Skeletal muscle tissue (tissue), 4 donors: ENCODE results near the gene VWDE. TPM values are rescaled to one million over a fixed set of nuclear protein-coding genes. Genes with fewer than 3 reads are reported as not detected.
"Not testable (repeated sequence)": the region's sequence is repeated elsewhere in the genome, so short reads cannot be mapped to it uniquely, and the experiment has no call there.

Experiments used
- H3K27ac ChIP-seq: one replicate; pipeline ENCODE4 v1.7.0; 2013; ENCODE audit warnings: mild to moderate bottlenecking, low read depth, low read length, inconsistent platforms
- H3K27me3 ChIP-seq, 3 donors: one replicate each; pipeline ENCODE4 v1.7.0; 2013; ENCODE audit warnings: low read length in 3 of 3; ENCODE audit not compliant: control insufficient read depth in 3 of 3, insufficient read depth in 3 of 3
- H3K36me3 ChIP-seq, 3 donors: one replicate each; pipeline ENCODE4 v1.7.0; 2013; ENCODE audit warnings: low read length in 3 of 3; ENCODE audit not compliant: control insufficient read depth in 3 of 3, insufficient read depth in 3 of 3
- H3K4me1 ChIP-seq, 3 donors: one replicate each; pipeline ENCODE4 v1.7.0; 2013; ENCODE audit warnings: low read length in 3 of 3, mild to moderate bottlenecking in 3 of 3; ENCODE audit not compliant: control insufficient read depth in 3 of 3, insufficient read depth in 3 of 3
- H3K4me3 ChIP-seq, 3 donors: one replicate each; pipeline ENCODE4 v1.7.0; 2013; ENCODE audit warnings: low read length in 3 of 3
- H3K9ac ChIP-seq, 3 donors: one replicate each; pipeline ENCODE4 v1.7.0; 2013; ENCODE audit warnings: low read length in 3 of 3, mild to moderate bottlenecking in 3 of 3, moderate library complexity in 2 of 3, low read depth in 1 of 3
- H3K9me3 ChIP-seq, 3 donors: one replicate each; pipeline ENCODE4 v1.7.0; 2013; ENCODE audit warnings: low read length in 3 of 3; ENCODE audit not compliant: control insufficient read depth in 3 of 3
- total RNA-seq: library from RNA; depleted of rRNA; stranded (reverse); fragments of >200 nt; gene quantifications from one replicate; pipeline ENCODE4 v1.2.3, GENCODE V29; 2014
- donor health status: Osteomylitis.

The VWDE gene
- total RNA-seq, 1 donor from 2014 or later = 0.52 TPM

DNA sequence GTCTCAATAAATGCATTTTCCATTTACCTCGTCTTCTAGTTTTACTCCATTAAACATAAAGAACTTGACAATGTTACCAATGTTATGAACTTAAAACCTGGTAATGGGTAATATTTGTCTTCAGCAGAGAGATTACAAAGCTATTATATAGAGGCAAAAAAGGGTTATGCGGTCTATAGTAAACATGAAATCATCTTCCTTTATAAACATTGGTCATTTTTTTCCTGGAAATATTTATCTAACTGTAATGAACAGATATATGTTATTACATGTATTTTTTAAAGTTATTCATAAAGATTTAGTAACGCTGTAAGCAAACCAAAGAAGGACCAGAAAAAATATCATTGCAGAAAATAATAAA, 1.3 kb downstream of the VWDE start:
- H3K9me3 ChIP-seq = no peaks in the 10 kb centered on the region
- no peak overlapping the region for H3K9ac ChIP-seq
- H3K36me3 ChIP-seq = no peaks in the 10 kb centered on the region
- peaks cover 0 to 11% (median 3%) of the 10 kb centered on the region in 3 donors for H3K4me1 ChIP-seq
- no peak overlapping the region for H3K4me3 ChIP-seq
- H3K27me3 ChIP-seq = peaks cover 0 to 18% (median 4%) of the 10 kb centered on the region in 3 donors
- H3K27ac ChIP-seq = no peak overlapping the region

DNA sequence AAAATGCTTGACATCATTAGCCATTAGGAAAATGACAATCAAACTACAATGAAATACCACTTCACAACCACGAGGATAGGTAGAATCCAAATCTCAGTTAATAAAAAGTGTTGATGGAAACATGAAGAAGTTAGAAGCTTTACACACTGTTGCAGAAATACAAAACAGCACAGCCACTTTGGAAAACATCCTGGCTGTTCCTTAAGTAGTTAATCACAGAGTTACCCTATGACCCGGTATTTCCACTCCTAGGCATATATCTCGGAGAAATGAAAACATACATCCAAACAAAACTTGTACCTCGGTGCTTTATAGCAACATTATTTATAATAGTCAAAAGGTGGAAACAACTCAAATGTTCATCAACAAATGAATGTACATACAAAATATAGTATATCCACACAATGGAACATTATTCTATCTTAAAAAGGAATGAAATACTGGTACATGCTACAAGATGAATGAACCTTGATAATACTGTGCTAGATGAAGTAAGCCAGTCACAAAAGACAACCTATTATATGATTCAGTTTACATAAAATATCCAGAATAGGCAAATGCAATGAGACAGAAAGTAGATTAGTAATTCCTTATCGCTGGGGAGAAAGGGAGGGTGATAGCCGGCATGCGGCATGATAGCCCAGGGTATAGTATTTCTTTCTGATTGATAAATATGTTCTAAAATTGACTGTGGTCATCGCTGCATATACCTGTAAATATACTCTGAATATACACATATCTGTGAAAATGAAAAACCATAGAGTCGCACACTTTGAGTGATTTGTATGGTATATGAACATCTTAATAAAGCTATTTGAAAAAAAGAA, 1.9 kb downstream of the VWDE start:
- Histone ChIP-seq H3K27ac (no peak overlapping the region), H3K9ac (no peak overlapping the region), H3K27me3 (peaks cover 0 to 18% (median 4%) of the 10 kb centered on the region in 3 donors), H3K36me3 (no peaks in the 10 kb centered on the region), H3K4me1 (peaks cover 0 to 11% (median 3%) of the 10 kb centered on the region in 3 donors), H3K9me3 (no peaks in the 10 kb centered on the region), H3K4me3 (no peak overlapping the region)

DNA sequence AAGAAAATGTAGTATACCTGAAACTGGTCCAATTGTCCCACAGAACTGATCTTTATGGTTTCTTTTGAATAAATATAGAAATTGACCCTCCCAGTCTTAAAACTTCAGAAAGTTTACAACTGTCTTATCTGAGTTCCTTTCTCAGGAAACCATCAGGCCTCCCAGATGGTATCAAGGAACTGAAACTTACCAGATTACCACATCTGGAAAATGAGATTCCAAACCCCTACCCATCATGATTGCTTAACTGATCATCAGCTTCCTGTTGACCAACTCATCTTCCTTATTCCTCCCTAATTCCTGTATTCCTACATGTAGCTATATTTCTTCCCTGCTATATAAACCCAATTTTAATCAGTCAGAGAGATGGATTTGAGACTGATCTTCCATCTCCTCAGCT, 5.5 kb downstream of the VWDE start:
- Histone ChIP-seq H3K27me3 (peaks cover 0 to 8% (median 4%) of the 10 kb centered on the region in 3 donors), H3K4me3 (no peak overlapping the region), H3K9me3 (no peaks in the 10 kb centered on the region), H3K36me3 (no peaks in the 10 kb centered on the region), H3K4me1 (peaks cover 0 to 3% (median 0%) of the 10 kb centered on the region in 3 donors), H3K9ac (no peak overlapping the region), H3K27ac (no peak overlapping the region)

DNA sequence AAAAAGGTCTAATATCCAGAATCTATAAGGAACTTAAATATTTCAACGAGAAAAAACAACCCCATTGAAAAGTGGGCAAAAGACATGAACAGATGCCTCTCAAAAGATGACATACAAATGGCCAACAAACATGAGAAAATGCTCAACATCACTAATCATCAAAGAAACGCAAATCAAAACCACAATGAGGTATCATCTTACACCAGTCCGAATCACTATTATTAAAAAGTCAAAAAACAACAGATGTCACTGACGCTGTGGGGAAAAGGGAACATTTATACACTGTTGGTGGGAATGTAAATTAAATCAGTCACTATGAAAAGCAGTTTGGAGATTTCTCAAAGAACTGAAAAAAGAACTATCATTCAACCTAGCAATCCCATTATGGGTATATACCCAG, 6.0 kb downstream of the VWDE start:
- Histone ChIP-seq H3K9me3 (no peaks in the 10 kb centered on the region), H3K36me3 (no peaks in the 10 kb centered on the region), H3K9ac (no peak overlapping the region), H3K27ac (no peak overlapping the region), H3K4me3 (no peak overlapping the region), H3K4me1 (no peaks in the 10 kb centered on the region), H3K27me3 (peaks cover 0 to 4% (median 4%) of the 10 kb centered on the region in 3 donors)

DNA sequence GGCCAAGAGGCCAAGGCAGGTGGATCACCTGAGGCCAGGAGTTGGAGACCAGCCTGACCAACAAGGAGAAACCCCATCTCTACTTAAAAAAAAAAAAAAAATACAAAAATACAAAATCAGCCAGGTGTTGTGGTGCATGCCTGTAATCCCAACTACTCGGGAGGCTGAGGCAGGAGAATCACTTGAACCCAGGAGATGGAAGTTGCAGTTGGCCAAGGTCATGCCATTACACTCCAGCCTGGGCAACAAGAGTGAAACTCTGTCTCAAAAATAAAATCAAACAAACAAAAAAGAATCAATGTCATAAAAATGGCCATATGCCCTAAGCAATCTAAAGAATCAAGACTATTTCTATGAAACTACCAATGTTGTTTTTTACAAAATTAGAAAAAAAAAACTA, 7.0 kb downstream of the VWDE start:
- H3K4me3 ChIP-seq, H3K9me3 ChIP-seq, H3K36me3 ChIP-seq, H3K9ac ChIP-seq, H3K27ac ChIP-seq, H3K27me3 ChIP-seq, H3K4me1 ChIP-seq: not testable (repeated sequence)

DNA sequence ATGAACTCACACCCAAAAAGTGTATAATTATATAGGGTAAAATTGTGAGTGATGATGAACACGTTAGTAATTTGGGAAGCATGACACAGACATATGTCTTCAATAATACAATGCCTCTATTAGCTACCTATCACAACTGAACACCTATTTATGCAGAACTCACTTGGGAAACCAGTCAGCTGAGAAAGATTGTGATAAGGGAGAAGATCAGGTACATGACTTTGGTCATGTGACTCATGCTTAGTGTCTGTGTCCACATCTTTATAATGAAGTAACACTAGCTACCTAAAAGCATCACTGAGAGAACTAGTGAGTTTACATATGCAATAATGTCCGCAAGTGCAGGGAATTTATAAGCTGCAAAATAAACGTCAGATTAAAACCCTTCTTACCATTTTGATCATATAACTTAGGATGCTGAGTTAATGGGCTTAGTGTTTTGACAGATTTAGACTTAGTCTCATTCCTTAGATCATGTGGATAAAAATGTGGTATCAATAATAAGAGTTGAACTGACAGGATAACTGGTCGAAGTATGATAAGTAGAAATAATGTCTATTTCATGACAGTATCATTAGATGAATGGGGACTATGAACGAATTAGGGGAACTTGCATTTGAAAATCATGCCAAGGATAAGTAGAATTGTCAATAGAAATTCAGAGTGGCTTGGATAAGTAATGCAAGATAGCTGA, 11.6 kb downstream of the VWDE start:
- Histone ChIP-seq H3K4me1 (no peaks in the 10 kb centered on the region), H3K9ac (no peak overlapping the region), H3K4me3 (no peak overlapping the region), H3K27ac (no peak overlapping the region), H3K9me3 (no peaks in the 10 kb centered on the region), H3K27me3 (no peaks in the 10 kb centered on the region), H3K36me3 (no peaks in the 10 kb centered on the region)

DNA sequence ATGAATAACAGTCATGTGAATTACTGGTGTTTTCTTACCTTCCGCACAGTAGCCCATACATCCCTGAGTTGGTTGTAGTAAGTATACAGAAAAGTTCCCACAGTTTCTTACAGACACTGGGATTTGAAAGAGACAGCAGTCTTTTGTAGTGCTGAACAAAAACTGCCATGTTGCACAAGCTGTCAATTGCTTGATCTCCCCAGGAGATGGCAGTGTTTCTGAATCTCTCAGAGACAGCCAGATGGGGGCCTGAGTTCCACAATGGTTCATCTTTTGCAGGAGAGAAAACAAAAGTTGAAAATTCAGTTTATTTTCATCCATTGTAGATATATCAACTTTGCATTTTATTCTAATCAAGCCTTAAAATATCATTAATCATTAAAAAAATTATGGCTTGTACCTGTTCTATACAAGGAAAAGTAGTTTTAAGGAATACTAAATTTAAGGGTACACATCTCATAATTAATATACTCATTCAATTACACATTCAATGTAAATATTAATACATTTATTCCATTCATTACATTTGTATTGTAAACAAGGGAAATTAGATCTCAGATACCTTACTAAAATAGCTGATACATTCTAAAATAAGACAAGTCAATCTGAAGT, 14.5 kb downstream of the VWDE start:
- Histone ChIP-seq H3K36me3 (no peaks in the 10 kb centered on the region), H3K27ac (no peak overlapping the region), H3K9ac (no peak overlapping the region), H3K4me3 (no peak overlapping the region), H3K9me3 (no peaks in the 10 kb centered on the region), H3K27me3 (no peaks in the 10 kb centered on the region), H3K4me1 (no peaks in the 10 kb centered on the region)

DNA sequence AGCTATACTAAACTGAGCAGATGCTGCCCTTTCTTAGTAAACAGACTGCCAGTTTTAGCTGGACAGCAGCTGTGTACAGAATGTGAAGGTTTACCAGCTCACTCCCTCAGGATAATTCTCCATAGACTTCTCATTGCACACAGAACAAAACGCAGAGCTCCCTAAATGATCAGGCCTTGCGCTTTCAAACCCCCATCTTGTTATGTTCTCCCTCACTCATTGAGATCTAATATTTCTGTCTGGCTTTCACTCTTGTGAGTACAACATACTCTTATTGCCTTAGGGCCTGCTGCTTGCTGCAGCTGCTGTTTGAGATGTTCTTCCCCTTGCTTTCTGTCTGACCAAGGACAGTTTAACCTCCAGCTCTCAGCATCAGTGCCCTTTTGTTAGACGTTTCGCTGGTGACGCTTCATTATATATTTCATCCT, 17.3 kb downstream of the VWDE start:
- Histone ChIP-seq H3K9ac (no peak overlapping the region), H3K27me3 (no peaks in the 10 kb centered on the region), H3K4me1 (no peaks in the 10 kb centered on the region), H3K4me3 (no peak overlapping the region), H3K36me3 (no peaks in the 10 kb centered on the region), H3K27ac (no peak overlapping the region), H3K9me3 (no peaks in the 10 kb centered on the region)

DNA sequence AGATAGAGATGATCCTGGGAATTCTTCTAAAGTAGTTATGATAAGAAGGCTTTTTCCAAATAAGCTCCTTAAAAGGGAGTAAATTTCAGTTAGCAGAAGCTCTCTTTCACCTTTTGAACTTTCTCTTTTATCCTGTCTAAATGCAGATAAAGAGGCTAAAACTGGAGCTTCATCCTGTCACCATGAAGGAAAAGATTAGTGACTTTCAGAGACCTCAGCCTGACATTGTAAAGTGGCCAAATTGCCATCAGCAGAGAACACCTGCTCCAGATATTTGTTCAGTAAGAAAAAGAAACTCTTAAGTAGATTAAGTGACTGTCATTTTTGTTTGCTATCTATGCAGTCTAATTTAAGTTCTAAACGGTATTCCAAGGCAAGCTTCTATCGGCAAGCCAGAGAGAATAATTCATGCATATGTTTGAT, 18.3 kb downstream of the VWDE start:
- H3K4me1 ChIP-seq = no peaks in the 10 kb centered on the region
- H3K9me3 ChIP-seq = no peaks in the 10 kb centered on the region
- H3K9ac ChIP-seq = no peak overlapping the region
- no peaks in the 10 kb centered on the region for H3K27me3 ChIP-seq
- no peaks in the 10 kb centered on the region for H3K36me3 ChIP-seq
- H3K4me3 ChIP-seq = no peak overlapping the region
- no peak overlapping the region for H3K27ac ChIP-seq

DNA sequence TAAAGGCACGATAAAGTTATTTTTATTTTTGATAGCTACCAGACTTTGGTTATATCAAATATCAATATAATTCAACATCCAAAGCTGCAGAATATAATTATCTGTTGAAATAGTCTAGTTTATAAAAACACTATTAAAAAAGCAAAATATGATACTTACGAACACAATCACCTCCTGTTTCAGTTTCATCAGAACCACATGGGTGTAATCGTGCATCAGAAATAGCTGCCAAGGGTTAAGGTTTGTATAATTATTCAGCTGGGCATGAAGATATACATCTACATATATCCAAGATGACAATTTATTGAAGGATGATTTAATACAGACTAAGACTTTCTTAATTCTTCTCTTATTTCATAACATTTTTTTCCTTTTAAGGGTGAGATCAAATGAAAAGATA, 20.3 kb downstream of the VWDE start:
- H3K27ac ChIP-seq = no peak overlapping the region
- no peaks in the 10 kb centered on the region for H3K9me3 ChIP-seq
- H3K4me1 ChIP-seq = no peaks in the 10 kb centered on the region
- H3K36me3 ChIP-seq = no peaks in the 10 kb centered on the region
- no peaks in the 10 kb centered on the region for H3K27me3 ChIP-seq
- H3K4me3 ChIP-seq = no peak overlapping the region
- H3K9ac ChIP-seq = no peak overlapping the region
